ENCODE results near the gene RETREG3. TPM values are rescaled to one million over a fixed set of nuclear protein-coding genes. Genes with fewer than 3 reads are reported as not detected.

Gene RETREG3
- total RNA-seq, 2 donors from 2014 or later: 49.2 to 60.3 TPM

DNA sequence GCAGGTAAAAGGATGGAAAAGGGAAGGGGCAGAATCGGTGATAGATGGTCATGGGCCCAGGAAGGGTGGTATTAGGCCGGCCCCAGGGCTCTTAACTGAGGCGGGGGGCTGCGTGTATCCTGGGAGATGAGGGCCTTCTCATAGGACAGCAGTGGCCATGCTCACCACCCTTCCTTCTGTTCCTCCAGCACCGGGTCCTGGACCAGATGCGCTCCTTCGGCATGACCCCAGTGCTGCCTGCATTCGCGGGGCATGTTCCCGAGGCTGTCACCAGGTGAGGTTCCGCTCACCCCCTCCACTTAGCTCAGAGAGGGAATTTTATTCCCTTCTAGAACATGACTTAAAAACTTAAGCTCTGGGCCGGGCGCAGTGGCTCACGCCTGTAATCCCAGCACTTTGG is 70.7 kb downstream of the RETREG3 start:
- Histone ChIP-seq H3K4me1 (peaks cover 18% of the 10 kb centered on the region), H3K36me3 (no peaks in the 10 kb centered on the region), H3K27me3 (no peaks in the 10 kb centered on the region), H3K9me3 (no peaks in the 10 kb centered on the region), H3K27ac (no peak overlapping the region), H3K4me3 (no peak overlapping the region), H3K9ac (ENCODE audit: low read depth in 2 of 2, low read length in 2 of 2) (no peak overlapping the region)
- intact Hi-C loops (cut with DNase I): no loop called here
- TF ChIP-seq, protein P1, sequence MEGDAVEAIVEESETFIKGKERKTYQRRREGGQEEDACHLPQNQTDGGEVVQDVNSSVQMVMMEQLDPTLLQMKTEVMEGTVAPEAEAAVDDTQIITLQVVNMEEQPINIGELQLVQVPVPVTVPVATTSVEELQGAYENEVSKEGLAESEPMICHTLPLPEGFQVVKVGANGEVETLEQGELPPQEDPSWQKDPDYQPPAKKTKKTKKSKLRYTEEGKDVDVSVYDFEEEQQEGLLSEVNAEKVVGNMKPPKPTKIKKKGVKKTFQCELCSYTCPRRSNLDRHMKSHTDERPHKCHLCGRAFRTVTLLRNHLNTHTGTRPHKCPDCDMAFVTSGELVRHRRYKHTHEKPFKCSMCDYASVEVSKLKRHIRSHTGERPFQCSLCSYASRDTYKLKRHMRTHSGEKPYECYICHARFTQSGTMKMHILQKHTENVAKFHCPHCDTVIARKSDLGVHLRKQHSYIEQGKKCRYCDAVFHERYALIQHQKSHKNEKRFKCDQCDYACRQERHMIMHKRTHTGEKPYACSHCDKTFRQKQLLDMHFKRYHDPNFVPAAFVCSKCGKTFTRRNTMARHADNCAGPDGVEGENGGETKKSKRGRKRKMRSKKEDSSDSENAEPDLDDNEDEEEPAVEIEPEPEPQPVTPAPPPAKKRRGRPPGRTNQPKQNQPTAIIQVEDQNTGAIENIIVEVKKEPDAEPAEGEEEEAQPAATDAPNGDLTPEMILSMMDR (IDR thresholded peaks at IDR 0.05): no peak
- DNase-seq: no peak

DNA sequence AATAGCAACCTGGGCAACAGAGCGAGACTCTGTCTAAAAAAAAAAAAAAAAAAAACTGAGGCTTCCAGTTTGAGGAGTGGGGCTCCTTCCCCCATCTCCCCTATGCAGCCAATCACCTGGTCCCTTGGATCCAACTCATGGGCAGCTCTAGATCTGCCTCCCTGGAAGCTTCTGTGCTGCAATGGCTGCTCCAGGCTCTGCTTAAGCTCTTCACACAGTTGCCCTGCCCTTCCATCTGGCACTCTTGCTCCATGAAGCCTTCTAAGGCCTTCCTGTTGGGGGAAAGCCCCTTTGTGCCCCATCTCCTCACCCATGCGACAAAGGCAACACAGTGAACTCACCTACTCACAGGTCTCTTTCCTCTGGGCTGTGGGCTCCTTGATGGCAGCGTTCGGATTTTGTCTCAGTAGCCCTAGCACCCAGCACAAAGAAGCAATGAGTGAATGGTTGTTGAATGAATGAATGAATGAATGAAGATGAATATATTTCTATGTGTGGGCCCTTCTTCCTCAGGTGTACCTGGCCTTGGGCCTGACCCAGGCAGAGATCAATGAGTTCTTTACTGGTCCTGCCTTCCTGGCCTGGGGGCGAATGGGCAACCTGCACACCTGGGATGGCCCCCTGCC is 71.2 kb downstream of the RETREG3 start:
- H3K27me3 ChIP-seq: no peaks in the 10 kb centered on the region
- H3K27ac ChIP-seq: no peak overlapping the region
- intact Hi-C loops (cut with DNase I): no loop called here
- no peak overlapping the region for H3K4me3 ChIP-seq
- DNase-seq: no peak
- no peaks in the 10 kb centered on the region for H3K36me3 ChIP-seq
- no peaks in the 10 kb centered on the region for H3K9me3 ChIP-seq
- peaks cover 18% of the 10 kb centered on the region for H3K4me1 ChIP-seq
- H3K9ac ChIP-seq (ENCODE audit: low read depth in 2 of 2, low read length in 2 of 2): no peak overlapping the region
- TF ChIP-seq, protein P1 (IDR thresholded peaks at IDR 0.05): no peak

DNA sequence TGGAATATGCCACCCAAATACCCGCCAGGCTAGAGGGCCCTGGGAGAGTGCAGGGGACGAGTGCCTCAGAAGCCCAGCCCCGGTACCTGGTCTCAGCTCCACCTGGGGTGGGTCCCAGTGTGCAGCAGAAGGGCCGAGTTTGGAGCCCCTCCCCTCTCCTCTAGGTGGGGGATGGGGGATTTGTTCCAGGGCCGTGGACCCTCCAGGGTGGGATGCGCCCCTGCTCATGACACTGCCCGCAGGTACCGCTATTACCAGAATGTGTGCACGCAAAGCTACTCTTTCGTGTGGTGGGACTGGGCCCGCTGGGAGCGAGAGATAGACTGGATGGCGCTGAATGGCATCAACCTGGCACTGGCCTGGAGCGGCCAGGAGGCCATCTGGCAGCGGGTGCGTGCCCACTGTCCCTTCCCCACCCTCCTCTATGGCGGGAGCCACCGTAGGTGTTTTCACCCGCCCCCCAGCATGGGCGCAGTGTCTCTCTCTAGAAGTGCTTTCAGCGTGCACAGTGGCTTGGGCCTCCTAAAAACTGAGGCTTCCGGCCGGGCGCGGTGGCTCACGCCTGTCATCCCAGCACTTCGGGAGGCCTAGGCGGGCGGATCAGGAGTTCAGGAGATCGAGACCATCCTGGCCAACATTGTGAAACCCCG is 71.9 kb downstream of the RETREG3 start:
- TF ChIP-seq, protein P1 (IDR thresholded peaks at IDR 0.05): no peak
- Histone ChIP-seq H3K9ac (ENCODE audit: low read depth in 2 of 2, low read length in 2 of 2) (peak overlapping the region; percentile 82 to 89), H3K36me3 (no peaks in the 10 kb centered on the region), H3K4me3 (peak overlapping the region; percentile 67), H3K27me3 (no peaks in the 10 kb centered on the region), H3K9me3 (no peaks in the 10 kb centered on the region), H3K4me1 (peaks cover 17% of the 10 kb centered on the region), H3K27ac (peak overlapping the region; percentile 66)
- intact Hi-C loops (cut with DNase I): no loop called here
- no peak for DNase-seq

DNA sequence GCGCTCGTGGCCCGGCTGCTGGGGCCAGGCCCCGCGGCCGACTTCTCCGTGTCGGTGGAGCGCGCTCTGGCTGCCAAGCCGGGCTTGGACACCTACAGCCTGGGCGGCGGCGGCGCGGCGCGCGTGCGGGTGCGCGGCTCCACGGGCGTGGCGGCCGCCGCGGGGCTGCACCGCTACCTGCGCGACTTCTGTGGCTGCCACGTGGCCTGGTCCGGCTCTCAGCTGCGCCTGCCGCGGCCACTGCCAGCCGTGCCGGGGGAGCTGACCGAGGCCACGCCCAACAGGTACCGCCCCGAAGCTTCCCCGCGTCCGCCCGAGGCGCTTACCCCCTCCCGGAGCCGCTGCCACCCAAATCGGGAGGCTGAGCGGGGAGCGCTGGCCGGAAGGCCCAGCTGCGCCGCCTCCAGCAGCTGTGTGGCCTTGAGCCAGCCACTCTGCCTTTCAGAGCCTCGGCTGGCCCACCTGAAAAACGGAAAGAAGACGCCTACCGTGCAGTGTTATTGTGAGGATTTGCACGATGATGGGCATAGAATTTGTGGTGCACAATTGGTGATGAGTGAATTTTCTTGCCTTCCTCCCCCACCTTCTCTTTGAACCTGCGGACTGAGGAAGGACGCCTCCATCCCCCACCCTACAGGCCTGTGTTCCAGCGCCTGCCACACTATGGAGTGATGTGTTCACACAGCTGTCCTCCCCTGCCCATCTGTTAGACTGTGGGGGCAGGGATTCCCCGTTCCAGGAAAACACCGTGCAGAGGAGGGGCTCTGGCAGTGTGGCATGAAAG is 72.6 kb downstream of the RETREG3 start:
- TF ChIP-seq, protein P1 (IDR thresholded peaks at IDR 0.05): no peak
- Histone ChIP-seq H3K4me3 (peak overlapping the region; percentile 67), H3K4me1 (peaks cover 10% of the 10 kb centered on the region), H3K36me3 (no peaks in the 10 kb centered on the region), H3K27ac (peak overlapping the region; percentile 66), H3K9me3 (no peaks in the 10 kb centered on the region), H3K27me3 (no peaks in the 10 kb centered on the region), H3K9ac (ENCODE audit: low read depth in 2 of 2, low read length in 2 of 2) (peak overlapping the region; percentile 82 to 89)
- DNase-seq: peak; percentile 90
- intact Hi-C loops (cut with DNase I): no loop called here

DNA sequence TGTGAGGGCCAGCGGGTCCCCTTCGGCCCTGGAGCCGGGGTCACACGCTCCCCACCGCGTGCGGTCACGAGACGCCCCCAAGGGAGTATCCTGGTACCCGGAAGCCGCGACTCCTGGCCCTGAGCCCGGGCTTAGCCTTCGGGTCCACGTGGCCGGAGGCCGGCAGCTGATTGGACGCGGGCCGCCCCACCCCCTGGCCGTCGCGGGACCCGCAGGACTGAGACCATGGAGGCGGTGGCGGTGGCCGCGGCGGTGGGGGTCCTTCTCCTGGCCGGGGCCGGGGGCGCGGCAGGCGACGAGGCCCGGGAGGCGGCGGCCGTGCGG is 73.2 kb downstream of the RETREG3 start, which contains the start of gene NAGLU:
Gene NAGLU, plus strand, starts transcription at position 194 of the 324 bp plus-strand sequence. Its CDS starts 32 bp downstream, at position 226.
- intact Hi-C loops (cut with DNase I): no loop called here
- Histone ChIP-seq H3K27me3 (no peaks in the 10 kb centered on the region), H3K27ac (peak within 1 kb of the TSS; percentile 66), H3K4me3 (peak within 1 kb of the TSS; percentile 67), H3K9me3 (no peaks in the 10 kb centered on the region), H3K4me1 (peaks cover 7% of the 10 kb centered on the region), H3K9ac (ENCODE audit: low read depth in 2 of 2, low read length in 2 of 2) (peak within 1 kb of the TSS; percentile 82 to 89), H3K36me3 (no peaks in the 10 kb centered on the region)
- peak; percentile 98 for DNase-seq
- TF ChIP-seq, protein P1 (IDR thresholded peaks at IDR 0.05): no peak
